Activated effector memory CD4-positive, alpha-beta T cell treated with Interleukin-2 at 50 U/mL for 16 hours (primary cell): ENCODE data around the gene ACSL1.
"Not testable (repeated sequence)": the region's sequence is repeated elsewhere in the genome, so short reads cannot be mapped to it uniquely, and the experiment has no call there.

Experiments used
- DNase-seq: peaks from one replicate; pipeline ENCODE4 v3.0.0-alpha.2; 2020

ACSL1 gene

GRCh38 chr4:184787766-184788503 lies 37.8 kb downstream of the ACSL1 start:
- no peak for DNase-seq

GRCh38 chr4:184785813-184786212 lies 40.0 kb downstream of the ACSL1 start:
- no peak for DNase-seq

- no peak for DNase-seq
Measured at GRCh38 chr4:184784628-184785257, 41.0 kb downstream of the ACSL1 start.

- no peak for DNase-seq
Measured at GRCh38 chr4:184782731-184783373, 42.9 kb downstream of the ACSL1 start.

- DNase-seq: not testable (repeated sequence)
Measured at GRCh38 chr4:184779160-184779559, 46.6 kb downstream of the ACSL1 start.

GRCh38 chr4:184778325-184778724 lies 47.4 kb downstream of the ACSL1 start:
- DNase-seq: no peak

GRCh38 chr4:184776821-184777220 lies 48.9 kb downstream of the ACSL1 start:
- no peak for DNase-seq

GRCh38 chr4:184775854-184776555 lies 49.8 kb downstream of the ACSL1 start:
- DNase-seq: no peak

- DNase-seq: no peak
Measured at GRCh38 chr4:184774152-184774551, 51.6 kb downstream of the ACSL1 start.

GRCh38 chr4:184771416-184771815 lies 54.4 kb downstream of the ACSL1 start:
- no peak for DNase-seq

GRCh38 chr4:184769141-184769765 lies 56.5 kb downstream of the ACSL1 start:
- no peak for DNase-seq

GRCh38 chr4:184768296-184768695 lies 57.5 kb downstream of the ACSL1 start:
- no peak for DNase-seq

- DNase-seq: no peak
Measured at GRCh38 chr4:184766446-184766845, 59.3 kb downstream of the ACSL1 start.

- DNase-seq: no peak
Measured at GRCh38 chr4:184765473-184766340, 60.1 kb downstream of the ACSL1 start.

GRCh38 chr4:184764601-184765000 lies 61.2 kb downstream of the ACSL1 start:
- DNase-seq: no peak

- DNase-seq: no peak
Measured at GRCh38 chr4:184763150-184763780, 62.5 kb downstream of the ACSL1 start.

GRCh38 chr4:184762100-184762499 lies 63.7 kb downstream of the ACSL1 start:
- DNase-seq: peak; percentile 10

GRCh38 chr4:184760681-184761080 lies 65.1 kb downstream of the ACSL1 start:
- DNase-seq: no peak

GRCh38 chr4:184757810-184758209 lies 68.0 kb downstream of the ACSL1 start:
- DNase-seq: no peak

- DNase-seq: no peak
Measured at GRCh38 chr4:184756399-184756798, 69.4 kb downstream of the ACSL1 start.

GRCh38 chr4:184755278-184755677 lies 70.5 kb downstream of the ACSL1 start:
- DNase-seq: no peak
